GM18951 (cell line): ENCODE measurements around the gene TFF3.

Source experiments
- POLR2A ChIP-seq: IDR thresholded peaks from 4 replicates; pipeline ENCODE4 v1.6.1; 2011; ENCODE audit warnings: mild to moderate bottlenecking; ENCODE audit not compliant: insufficient read length, insufficient read depth; ENCODE audit errors: extremely low read depth
- in situ Hi-C: fragments of 300-500 bp; cut with MboI; formaldehyde crosslinking; loops from one replicate; pipeline ENCODE4 v1.12.0; 2022; ENCODE audit warnings: low sequenced_read_pairs, mixed read lengths, inconsistent platforms; ENCODE audit not compliant: unreplicated experiment

The TFF3 gene

GRCh38 chr21:42279341-42279871, 35.8 kb downstream of the TFF3 start:
- TF ChIP-seq POLR2A, result no peak
- in situ Hi-C loops, result no loop called here

DNA sequence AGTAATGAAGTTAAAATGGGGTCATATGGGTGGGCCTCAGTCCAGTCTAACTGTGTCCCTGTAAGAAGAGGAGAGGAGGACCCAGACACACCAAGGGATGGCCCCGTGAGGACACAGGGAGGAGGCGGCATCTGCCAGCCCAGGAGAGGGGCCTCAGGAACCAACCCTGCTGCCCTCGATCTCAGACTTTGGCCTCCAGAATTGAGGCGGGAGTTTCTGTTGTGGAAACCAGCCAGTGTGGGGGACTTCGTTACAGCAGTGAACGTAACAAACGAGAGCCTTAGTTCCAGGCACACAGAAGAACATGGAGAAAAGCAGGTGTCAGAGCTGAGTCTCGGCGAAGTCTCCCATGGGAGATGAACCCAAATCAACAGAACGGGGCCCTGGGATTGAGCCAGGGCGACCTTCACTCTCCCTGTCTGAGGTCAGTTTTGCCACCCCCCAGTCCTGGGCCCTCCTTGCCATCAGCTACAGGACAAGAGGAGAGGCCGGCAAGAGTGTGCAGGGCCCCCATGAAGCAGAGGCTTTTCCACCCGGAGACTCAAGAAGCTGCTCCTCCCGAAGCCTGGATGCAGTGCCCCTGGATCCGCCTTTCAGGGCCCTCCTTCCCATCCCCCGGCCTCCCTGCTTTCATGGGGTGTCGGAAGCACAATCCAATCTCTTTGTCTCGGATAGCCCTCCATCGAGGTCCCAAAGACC, 36.6 kb downstream of the TFF3 start:
- TF ChIP-seq POLR2A, result no peak
- in situ Hi-C loops, result no loop called here

DNA sequence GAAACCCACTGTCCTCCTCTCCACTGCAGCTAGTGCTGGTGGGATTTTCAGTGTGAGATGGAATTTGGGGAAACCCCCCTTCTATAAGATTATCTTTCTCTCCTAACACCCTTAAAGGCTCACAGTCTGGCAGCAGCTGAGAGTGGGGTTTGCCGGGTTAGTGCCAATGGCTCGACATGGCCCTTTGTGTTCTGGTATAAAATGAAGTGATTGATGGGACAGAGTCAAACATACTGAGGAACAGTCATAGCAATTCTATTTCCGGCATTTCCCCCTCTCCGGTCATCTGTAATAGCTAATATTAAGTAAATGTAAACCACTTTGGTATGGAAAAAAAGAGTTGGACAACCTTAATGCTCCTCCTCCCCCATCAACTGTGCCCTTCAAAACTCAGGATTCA, 37.6 kb downstream of the TFF3 start:
- no peak for TF ChIP-seq POLR2A
- in situ Hi-C loops, result no loop called here

- in situ Hi-C loops, result no loop called here
- TF ChIP-seq POLR2A, result no peak
Observed at GRCh38 chr21:42276526-42277154, 38.6 kb downstream of the TFF3 start.

DNA sequence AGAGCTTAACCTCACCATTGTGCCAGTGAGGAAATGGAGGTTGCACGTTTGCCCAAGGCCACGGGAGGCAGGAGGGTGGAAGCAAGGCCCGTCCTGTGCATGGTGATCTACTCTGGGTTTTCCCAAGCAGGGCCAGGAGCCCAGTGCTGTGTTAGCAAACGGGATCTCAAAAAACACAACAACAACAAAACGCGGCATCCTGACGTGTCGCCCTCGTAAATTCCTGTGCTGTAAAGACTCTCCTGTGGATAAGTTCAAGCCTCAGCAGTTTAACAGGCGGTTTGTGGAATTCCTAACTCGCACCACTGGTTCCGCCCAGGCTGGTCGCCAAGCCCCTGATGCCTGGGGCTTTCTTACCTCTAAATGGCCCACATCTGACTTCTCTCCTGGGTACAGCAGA, 39.1 kb downstream of the TFF3 start:
- TF ChIP-seq POLR2A, result no peak
- in situ Hi-C loops, result no loop called here

DNA sequence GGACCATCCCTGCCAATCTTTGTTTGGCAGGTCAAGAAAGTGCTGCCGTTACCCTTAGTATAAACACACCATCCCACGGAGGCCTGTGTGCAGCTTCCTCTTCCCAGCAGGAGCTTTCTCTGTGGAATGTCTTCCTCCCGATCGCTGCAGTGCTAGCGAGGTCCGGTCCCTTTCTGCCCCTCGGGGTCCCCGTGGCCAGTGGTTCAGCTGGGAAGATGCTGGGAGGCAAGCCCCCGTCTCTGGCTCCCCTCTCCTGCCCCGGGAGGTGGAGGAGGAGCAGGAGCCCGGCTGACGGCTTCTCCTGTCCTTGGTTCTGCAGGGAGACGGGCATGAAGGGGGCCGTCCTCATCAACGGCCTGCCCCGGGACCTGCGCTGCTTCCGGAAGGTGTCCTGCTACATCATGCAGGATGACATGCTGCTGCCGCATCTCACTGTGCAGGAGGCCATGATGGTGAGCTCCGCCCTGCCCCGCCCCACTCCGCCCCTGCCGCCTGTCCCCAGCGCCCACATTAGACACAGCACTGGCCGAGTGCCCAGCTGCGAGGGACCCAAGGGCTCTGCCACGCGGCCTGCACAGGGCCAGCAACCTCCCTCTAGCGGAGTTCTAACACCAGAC, 42.1 kb downstream of the TFF3 start:
- in situ Hi-C loops, result no loop called here
- no peak for TF ChIP-seq POLR2A

GRCh38 chr21:42272109-42272962, 42.9 kb downstream of the TFF3 start:
- no peak for TF ChIP-seq POLR2A
- in situ Hi-C loops, result no loop called here

DNA sequence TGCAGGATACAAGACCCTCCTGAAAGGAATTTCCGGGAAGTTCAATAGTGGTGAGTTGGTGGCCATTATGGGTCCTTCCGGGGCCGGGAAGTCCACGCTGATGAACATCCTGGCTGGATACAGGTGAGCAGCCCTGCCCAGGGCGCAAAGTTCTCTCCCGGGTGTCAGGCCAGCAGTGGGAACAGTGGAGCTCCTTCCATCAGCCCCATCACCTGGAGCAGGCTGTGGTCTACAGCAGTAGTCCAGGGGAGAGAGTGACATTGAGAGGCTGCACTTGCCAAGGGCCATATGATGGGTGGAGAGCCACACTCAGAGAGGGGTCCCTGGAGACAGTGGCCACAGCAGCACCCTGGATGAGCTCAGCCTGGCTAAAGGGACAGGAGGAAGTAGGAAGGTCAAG, 44.1 kb downstream of the TFF3 start:
- in situ Hi-C loops, result no loop called here
- TF ChIP-seq POLR2A, result no peak

DNA sequence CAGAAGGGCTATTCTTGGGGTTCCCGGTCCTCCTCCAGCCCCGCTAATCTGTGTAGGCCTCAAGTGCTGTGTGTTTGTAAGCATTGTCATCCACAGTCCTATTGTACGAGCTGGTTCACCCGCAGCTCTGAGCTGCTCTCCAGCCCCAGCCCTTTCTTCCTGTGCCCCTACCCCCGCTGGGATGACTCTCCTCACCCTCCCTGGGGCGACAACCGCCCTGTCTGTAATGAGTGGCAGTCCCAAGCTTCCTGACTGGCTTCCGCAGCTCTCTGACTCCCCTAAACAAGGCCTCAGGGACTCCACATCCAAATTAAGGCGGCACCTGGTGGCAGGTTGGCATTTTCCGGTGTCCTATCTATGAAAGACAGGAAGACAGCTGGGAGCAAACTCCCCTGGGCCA, 45.8 kb downstream of the TFF3 start:
- TF ChIP-seq POLR2A, result no peak
- in situ Hi-C loops, result loop anchor here (10.0 kb wide), 1 partner anchor 95 kb away; no protein-coding TSS in a partner anchor

DNA sequence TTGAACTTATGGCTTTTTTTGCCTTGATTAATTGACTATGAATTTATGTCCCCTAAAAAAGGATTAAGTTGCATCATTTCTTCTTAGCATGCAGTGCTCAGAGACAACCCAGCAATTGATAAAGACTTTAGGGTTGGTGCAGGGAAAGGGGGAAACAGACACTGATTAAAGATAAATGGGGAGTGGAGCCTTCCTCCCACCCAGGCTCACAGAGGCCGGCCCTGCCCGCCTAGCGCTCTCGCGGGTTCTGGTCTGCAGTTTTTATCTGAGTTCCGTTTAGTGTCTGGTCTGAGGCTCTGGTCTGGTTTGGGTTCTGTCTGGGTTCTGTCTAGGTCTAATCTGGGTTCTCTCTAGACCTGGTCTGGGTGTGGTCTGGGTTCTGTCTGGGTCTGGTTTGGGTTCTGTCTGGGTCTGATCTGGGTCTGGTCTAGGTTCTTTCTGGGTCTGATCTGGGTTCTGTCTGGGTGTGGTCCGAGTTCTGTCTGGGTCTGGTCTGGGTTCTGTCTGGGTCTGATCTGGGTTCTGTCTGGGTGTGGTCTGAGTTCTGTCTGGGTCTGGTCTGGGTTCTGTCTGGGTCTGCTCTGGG, 48.1 kb downstream of the TFF3 start:
- no peak for TF ChIP-seq POLR2A
- in situ Hi-C loops, result loop anchor here (10.0 kb wide), 1 partner anchor 92 kb away; no protein-coding TSS in a partner anchor

GRCh38 chr21:42265231-42265812, 49.9 kb downstream of the TFF3 start:
- no peak for TF ChIP-seq POLR2A
- in situ Hi-C loops, result loop anchor here (10.0 kb wide), 1 partner anchor 91 kb away; no protein-coding TSS in a partner anchor
